SU-DHL-6 (cell line): ENCODE measurements around the gene ACRV1.

Source experiments
- H2AFZ ChIP-seq: fragments of 200-600 bp; sonication (generic); 2 replicates; pipeline ENCODE4 v1.6.1; 2014; ENCODE audit warnings: low read depth, mild to moderate bottlenecking, moderate library complexity, mixed read lengths, antibody characterized with exemption, low read length; ENCODE audit not compliant: severe bottlenecking
- H3F3A ChIP-seq: fragments of 200-600 bp; shearing (Covaris generic); 2 replicates; pipeline ENCODE4 v1.6.0; 2016; ENCODE audit warnings: antibody characterized with exemption, mild to moderate bottlenecking; ENCODE audit not compliant: insufficient read depth
- H3K27ac ChIP-seq: fragments of 200-600 bp; sonication (generic); 2 replicates; pipeline ENCODE4 v1.5.1; 2016; ENCODE audit warnings: low read depth, mild to moderate bottlenecking, low read length, moderate library complexity, mixed read lengths
- H3K27me3 ChIP-seq: fragments of 200-600 bp; sonication (generic), shearing (Covaris generic); 2 replicates; pipeline ENCODE4 v1.6.0; 2014; ENCODE audit warnings: mild to moderate bottlenecking, low read length
- H3K36me3 ChIP-seq: fragments of 200-600 bp; sonication (generic); 2 replicates; pipeline ENCODE4 v1.6.1; 2014; ENCODE audit warnings: mild to moderate bottlenecking, low read length, mixed read lengths
- H3K4me2 ChIP-seq: fragments of 300-600, 200-600 bp; shearing (Covaris generic), sonication (generic); 2 replicates; pipeline ENCODE4 v1.6.0; 2014; ENCODE audit warnings: low read length, low read depth, mild to moderate bottlenecking; ENCODE audit not compliant: poor library complexity, severe bottlenecking
- H3K4me3 ChIP-seq: fragments of 200-600 bp; sonication (generic); 2 replicates; pipeline ENCODE4 v1.5.1; 2014; ENCODE audit warnings: antibody characterized with exemption, low read length, mild to moderate bottlenecking, mixed read lengths; ENCODE audit not compliant: insufficient read depth, poor library complexity, severe bottlenecking
- H3K79me2 ChIP-seq: fragments of 200-600 bp; sonication (generic); 2 replicates; pipeline ENCODE4 v1.6.1; 2014; ENCODE audit warnings: mild to moderate bottlenecking, low read length, moderate library complexity; ENCODE audit not compliant: insufficient read depth
- H3K9ac ChIP-seq: fragments of 200-600 bp; sonication (generic); 2 replicates; pipeline ENCODE4 v1.7.0; 2014; ENCODE audit warnings: mild to moderate bottlenecking, low read length
- H3K9me2 ChIP-seq: fragments of 200-600 bp; sonication (generic); replicated peaks from 2 replicates; pipeline ENCODE4 v1.6.1; 2014; ENCODE audit warnings: low read length; ENCODE audit not compliant: insufficient read depth
- H3K9me3 ChIP-seq: fragments of 200-600 bp; sonication (generic); 2 replicates; pipeline ENCODE4 v1.6.1; 2014; ENCODE audit warnings: low read length, mixed read lengths; ENCODE audit not compliant: insufficient read depth
- H4K20me1 ChIP-seq: fragments of 200-600 bp; sonication (generic); 2 replicates; pipeline ENCODE4 v1.6.1; 2014; ENCODE audit warnings: low read depth, mild to moderate bottlenecking, antibody characterized with exemption, low read length, moderate library complexity, mixed read lengths
- CTCF ChIP-seq: fragments of 200-600 bp; sonication (generic); IDR thresholded peaks from one replicate; pipeline ENCODE4 v1.5.1; 2017; ENCODE audit warnings: antibody characterized with exemption, mild to moderate bottlenecking, low read length, moderate library complexity; ENCODE audit not compliant: insufficient read depth, poor library complexity, severe bottlenecking
- EZH2phosphoT487 ChIP-seq: fragments of 200-600 bp; sonication (generic), shearing (Covaris generic); conservative IDR thresholded peaks from 2 replicates; pipeline ENCODE4 v1.6.1; 2018; ENCODE audit warnings: mild to moderate bottlenecking, antibody characterized with exemption, low read length, moderate library complexity, mixed read lengths

ACRV1 gene

GRCh38 chr11:125679837-125680236 lies 810 bp downstream of the ACRV1 start:
- Histone ChIP-seq H3K79me2 (no peaks in the 10 kb centered on the region), H4K20me1 (no peaks in the 10 kb centered on the region), H2AFZ (no peak overlapping the region), H3K9me3 (no peaks in the 10 kb centered on the region), H3K27me3 (no peaks in the 10 kb centered on the region), H3K9ac (no peak overlapping the region), H3K36me3 (no peaks in the 10 kb centered on the region), H3K4me3 (no peak overlapping the region), H3K9me2 (no peaks in the 10 kb centered on the region), H3K4me2 (no peak overlapping the region), H3F3A (no peaks in the 10 kb centered on the region), H3K27ac (no peak overlapping the region)
- TF ChIP-seq CTCF (no peak), EZH2phosphoT487 (no peak)

GRCh38 chr11:125679397-125679796 lies 1.2 kb downstream of the ACRV1 start:
- no peaks in the 10 kb centered on the region for H3K9me3 ChIP-seq
- no peak overlapping the region for H3K4me2 ChIP-seq
- H3F3A ChIP-seq: no peaks in the 10 kb centered on the region
- H2AFZ ChIP-seq: no peak overlapping the region
- H3K79me2 ChIP-seq: no peaks in the 10 kb centered on the region
- no peak overlapping the region for H3K4me3 ChIP-seq
- H3K27me3 ChIP-seq: no peaks in the 10 kb centered on the region
- no peak overlapping the region for H3K27ac ChIP-seq
- TF ChIP-seq CTCF (no peak), EZH2phosphoT487 (no peak)
- no peak overlapping the region for H3K9ac ChIP-seq
- no peaks in the 10 kb centered on the region for H3K9me2 ChIP-seq
- H4K20me1 ChIP-seq: no peaks in the 10 kb centered on the region
- no peaks in the 10 kb centered on the region for H3K36me3 ChIP-seq

GRCh38 chr11:125675196-125675595 lies 5.5 kb downstream of the ACRV1 start:
- H4K20me1 ChIP-seq: no peaks in the 10 kb centered on the region
- H3F3A ChIP-seq: no peaks in the 10 kb centered on the region; the same call in 1 of the 2 replicates
- H3K9ac ChIP-seq: no peak overlapping the region
- H3K9me2 ChIP-seq: no peaks in the 10 kb centered on the region
- TF ChIP-seq EZH2phosphoT487: no peak
- no peak for TF ChIP-seq CTCF
- H3K27me3 ChIP-seq: no peaks in the 10 kb centered on the region
- H2AFZ ChIP-seq: no peak overlapping the region
- no peak overlapping the region for H3K4me3 ChIP-seq
- no peak overlapping the region for H3K27ac ChIP-seq
- H3K9me3 ChIP-seq: no peaks in the 10 kb centered on the region
- H3K4me2 ChIP-seq: no peak overlapping the region
- no peaks in the 10 kb centered on the region for H3K79me2 ChIP-seq
- H3K36me3 ChIP-seq: no peaks in the 10 kb centered on the region
